Muscle layer of colon (tissue), 2 donors: Measurements from ENCODE around the gene IFITM2.
"Not testable (repeated sequence)": the region's sequence is repeated elsewhere in the genome, so short reads cannot be mapped to it uniquely, and the experiment has no call there.

Source experiments
- H3K27ac ChIP-seq: one replicate; pipeline ENCODE4 v1.7.0; 2013; ENCODE audit warnings: low read depth, mild to moderate bottlenecking, low read length, moderate library complexity
- H3K27me3 ChIP-seq, 2 donors: one replicate each; pipeline ENCODE4 v1.7.0; 2013; ENCODE audit warnings: low read length in 2 of 2, mild to moderate bottlenecking in 2 of 2; ENCODE audit not compliant: insufficient read depth in 2 of 2, control insufficient read depth in 1 of 2
- H3K36me3 ChIP-seq: one replicate; pipeline ENCODE4 v1.7.0; 2013; ENCODE audit warnings: mild to moderate bottlenecking, low read length; ENCODE audit not compliant: insufficient read depth
- H3K4me1 ChIP-seq: one replicate; pipeline ENCODE4 v1.7.0; 2013; ENCODE audit warnings: mild to moderate bottlenecking, low read length; ENCODE audit not compliant: insufficient read depth
- H3K4me3 ChIP-seq, 2 donors: one replicate each; pipeline ENCODE4 v1.7.0; 2013; ENCODE audit warnings: low read length in 2 of 2, low read depth in 1 of 2, mild to moderate bottlenecking in 1 of 2, moderate library complexity in 1 of 2
- H3K9ac ChIP-seq: one replicate; pipeline ENCODE4 v1.7.0; 2013; ENCODE audit warnings: low read length
- H3K9me3 ChIP-seq: one replicate; pipeline ENCODE4 v1.7.0; 2013; ENCODE audit warnings: mild to moderate bottlenecking, low read length
- donor health status: abdominal sarcoma.
- donor health status: Adenocarcinoma of cecum.

IFITM2 gene

GRCh38 chr11:308740-309665 is 1.4 kb downstream of the IFITM2 start:
- H3K4me3 ChIP-seq: peak overlapping the region; percentile 0 to 45
- H3K9me3 ChIP-seq, H3K9ac ChIP-seq, H3K36me3 ChIP-seq, H3K27me3 ChIP-seq: not testable (repeated sequence)
- H3K27ac ChIP-seq: peak overlapping the region; percentile 76
- peaks cover 26% of the 10 kb centered on the region for H3K4me1 ChIP-seq

- not testable (repeated sequence) for H3K9ac ChIP-seq, H3K27me3 ChIP-seq, H3K36me3 ChIP-seq, H3K9me3 ChIP-seq
- peak overlapping the region in 1 of 2 donors; percentile 45 for H3K4me3 ChIP-seq
- peak overlapping the region; percentile 72 for H3K27ac ChIP-seq
- H3K4me1 ChIP-seq: peaks cover 21% of the 10 kb centered on the region
These were observed 2.5 kb downstream of the IFITM2 start for GRCh38 chr11:309979-310572.

- H3K4me3 ChIP-seq: peak overlapping the region; percentile 14 to 32
These were observed 3.6 kb downstream of the IFITM2 start for GRCh38 chr11:311013-311748.

GRCh38 chr11:312092-312816 is 4.6 kb downstream of the IFITM2 start:
- peaks cover 21% of the 10 kb centered on the region for H3K4me1 ChIP-seq
- H3K36me3 ChIP-seq: no peaks in the 10 kb centered on the region
- H3K4me3 ChIP-seq: peak overlapping the region; percentile 14 to 32
- H3K27me3 ChIP-seq: peaks cover 8 to 20% of the 10 kb centered on the region in 2 donors
- peak overlapping the region; percentile 35 for H3K27ac ChIP-seq
- H3K9me3 ChIP-seq: no peaks in the 10 kb centered on the region
- H3K9ac ChIP-seq: peak overlapping the region; percentile 49

More at GRCh38 chr11:311013-311748, 3.6 kb downstream of the IFITM2 start:
- H3K27me3 ChIP-seq: peaks cover 0 to 11% of the 10 kb centered on the region in 2 donors
- not testable (repeated sequence) for H3K36me3 ChIP-seq, H3K9me3 ChIP-seq, H3K27ac ChIP-seq
- peaks cover 20% of the 10 kb centered on the region for H3K4me1 ChIP-seq
- peak overlapping the region; percentile 49 for H3K9ac ChIP-seq

GRCh38 chr11:313304-313786 is 5.7 kb downstream of the IFITM2 start:
- Histone ChIP-seq H3K4me3 (peak overlapping the region in 1 of 2 donors; percentile 12), H3K27me3 (peaks cover 13 to 24% of the 10 kb centered on the region in 2 donors), H3K4me1 (peaks cover 26% of the 10 kb centered on the region), H3K36me3 (no peaks in the 10 kb centered on the region), H3K9ac (peak overlapping the region; percentile 14), H3K9me3 (no peaks in the 10 kb centered on the region), H3K27ac (peak overlapping the region; percentile 35)

- peaks cover 26% of the 10 kb centered on the region for H3K4me1 ChIP-seq
- H3K9me3 ChIP-seq: no peaks in the 10 kb centered on the region
- H3K4me3 ChIP-seq: peak within 1 kb of the TSS; percentile 12 to 56
- H3K27me3 ChIP-seq: peaks cover 13 to 24% of the 10 kb centered on the region in 2 donors
- peak within 1 kb of the TSS; percentile 35 for H3K27ac ChIP-seq
- H3K36me3 ChIP-seq: no peaks in the 10 kb centered on the region
- H3K9ac ChIP-seq: peak within 1 kb of the TSS; percentile 14
These were observed 6.4 kb downstream of the IFITM2 start, which contains the start of gene IFITM1 for GRCh38 chr11:313787-314553. TSS of gene IFITM1 (plus strand) at chr11:314040. CDS start at chr11:314171, 131 bp downstream.

GRCh38 chr11:314554-314875 is 6.9 kb downstream of the IFITM2 start:
- not testable (repeated sequence) for H3K27ac ChIP-seq, H3K36me3 ChIP-seq, H3K9ac ChIP-seq, H3K9me3 ChIP-seq
- peak overlapping the region in 1 of 2 donors; percentile 56 for H3K4me3 ChIP-seq
- peaks cover 22% of the 10 kb centered on the region for H3K4me1 ChIP-seq
- H3K27me3 ChIP-seq: peaks cover 13 to 24% of the 10 kb centered on the region in 2 donors

GRCh38 chr11:315051-315481 is 7.5 kb downstream of the IFITM2 start:
- H3K4me1 ChIP-seq: peaks cover 19% of the 10 kb centered on the region
- H3K9me3 ChIP-seq: no peaks in the 10 kb centered on the region
- no peaks in the 10 kb centered on the region for H3K36me3 ChIP-seq
- H3K27ac ChIP-seq: no peak overlapping the region
- H3K9ac ChIP-seq: no peak overlapping the region
- peaks cover 13 to 24% of the 10 kb centered on the region in 2 donors for H3K27me3 ChIP-seq
- peak overlapping the region; percentile 7 to 53 for H3K4me3 ChIP-seq

GRCh38 chr11:315516-315994 is 7.9 kb downstream of the IFITM2 start:
- Histone ChIP-seq H3K9ac (no peak overlapping the region), H3K4me1 (peaks cover 19% of the 10 kb centered on the region), H3K27ac (no peak overlapping the region), H3K27me3 (peaks cover 13 to 24% of the 10 kb centered on the region in 2 donors), H3K4me3 (peak overlapping the region; percentile 7 to 53), H3K36me3 (no peaks in the 10 kb centered on the region), H3K9me3 (no peaks in the 10 kb centered on the region)

- Histone ChIP-seq H3K4me3 (no peak overlapping the region), H3K9me3 (no peaks in the 10 kb centered on the region), H3K36me3 (no peaks in the 10 kb centered on the region), H3K9ac (no peak overlapping the region), H3K27me3 (peaks cover 13 to 24% of the 10 kb centered on the region in 2 donors), H3K4me1 (peaks cover 19% of the 10 kb centered on the region), H3K27ac (no peak overlapping the region)
These were observed 8.6 kb downstream of the IFITM2 start for GRCh38 chr11:316031-316701.
